OCI-LY7 (cell line): ENCODE measurements around the gene ZNG1B.
"Not testable (repeated sequence)": the region's sequence is repeated elsewhere in the genome, so short reads cannot be mapped to it uniquely, and the experiment has no call there.

ENCODE experiments used
- CTCF ChIP-seq: fragments of 200-600 bp; sonication (generic); conservative IDR thresholded peaks from 2 replicates; pipeline ENCODE4 v1.5.1; 2014; ENCODE audit warnings: mild to moderate bottlenecking, antibody characterized with exemption, low read length, moderate library complexity, mixed read lengths
- EZH2phosphoT487 ChIP-seq: fragments of 200-600 bp; sonication (generic); IDR thresholded peaks from 2 replicates; pipeline ENCODE4 v1.6.1; 2018; ENCODE audit warnings: low read depth, borderline replicate concordance, mild to moderate bottlenecking, mixed run types, antibody characterized with exemption, low read length, moderate library complexity, mixed read lengths

- TF ChIP-seq CTCF, EZH2phosphoT487: not testable (repeated sequence)
These were observed 78.0 kb downstream of the ZNG1B start for GRCh38 chr2:113515457-113515856.
